Measurements from ENCODE around the gene COL13A1. TPM values are rescaled to one million over a fixed set of nuclear protein-coding genes. Genes with fewer than 3 reads are reported as not detected.

Gene COL13A1
- total and polyA plus RNA-seq, 10 donors = 4.1 to 16.1 (median 9.5) TPM

GRCh38 chr10:69828144-69828870 is 26.6 kb downstream of the COL13A1 start:
- Histone ChIP-seq H3K27ac (no peak overlapping the region), H3K4me3 (no peak overlapping the region), H3K36me3 (no peaks in the 10 kb centered on the region), H3K27me3 (replicated peaks in 1 of 7) (peaks cover 0 to 22% (median 0%) of the 10 kb centered on the region in 7 donors), H3K4me1 (peaks cover 0 to 31% (median 5%) of the 10 kb centered on the region in 6 donors), H3K9me3 (no peaks in the 10 kb centered on the region)
- intact Hi-C loops (cut with DNase I; ENCODE audit: low total_unique reads) = no loop called here
- 59 to 80% (median 65%) methylated on average over 9 of the region's 9 CpGs for WGBS, 5 donors
- no peak for TF ChIP-seq POLR2A (IDR thresholded peaks at IDR 0.05)
- DNase-seq = no peak

GRCh38 chr10:69829775-69830174 is 28.1 kb downstream of the COL13A1 start:
- peaks cover 0 to 27% (median 5%) of the 10 kb centered on the region in 6 donors for H3K4me1 ChIP-seq
- intact Hi-C loops (cut with DNase I; ENCODE audit: low total_unique reads) = no loop called here

DNA sequence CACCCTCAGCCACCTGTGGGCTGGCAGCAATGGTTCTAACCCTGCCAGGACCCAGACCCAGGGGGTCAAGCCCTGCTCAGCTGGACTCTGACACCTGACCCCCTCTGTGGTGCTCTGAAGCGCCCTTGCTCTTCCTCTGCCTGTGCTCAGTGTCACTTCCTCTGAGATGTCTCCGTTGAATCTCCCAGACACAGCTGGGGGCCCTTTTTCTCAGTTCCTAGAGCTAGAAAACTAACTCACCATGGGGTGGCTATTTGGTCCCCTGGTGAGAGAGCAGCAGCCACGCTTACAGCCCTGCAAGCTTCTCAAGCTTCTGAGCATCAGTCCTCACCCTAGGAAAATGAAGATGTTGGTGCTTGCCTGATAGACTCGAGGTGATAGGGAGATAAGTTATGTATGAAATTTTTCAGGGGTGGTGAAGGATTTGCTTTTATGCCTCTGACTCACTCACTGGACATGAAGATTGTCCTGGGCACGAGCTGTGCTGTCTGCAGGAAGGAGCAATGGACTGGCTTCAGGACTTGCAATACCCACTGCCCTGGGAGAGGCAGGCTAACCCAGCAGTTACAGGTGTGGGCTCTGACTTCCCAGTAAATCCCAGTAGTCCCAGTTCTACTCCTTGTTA is 29.6 kb downstream of the COL13A1 start:
- WGBS, 5 donors = 45 to 68% (median 57%) methylated on average over 5 of the region's 5 CpGs
- Histone ChIP-seq H3K9me3 (no peaks in the 10 kb centered on the region), H3K36me3 (no peaks in the 10 kb centered on the region), H3K4me3 (no peak overlapping the region), H3K4me1 (peaks cover 0 to 12% (median 0%) of the 10 kb centered on the region in 6 donors), H3K27me3 (replicated peaks in 1 of 7) (peaks cover 0 to 44% (median 0%) of the 10 kb centered on the region in 7 donors), H3K27ac (no peak overlapping the region)
- DNase-seq = no peak
- TF ChIP-seq POLR2A (IDR thresholded peaks at IDR 0.05) = no peak
- TF ChIP-seq CTCF (IDR thresholded peaks at IDR 0.05 in 8 of 11, conservative IDR thresholded peaks at IDR 0.05 in 3 of 11) = no peak
- TF ChIP-seq POLR2AphosphoS5 (IDR thresholded peaks at IDR 0.05) = no peak
- intact Hi-C loops (cut with DNase I; ENCODE audit: low total_unique reads) = no loop called here

More at GRCh38 chr10:69829775-69830174, 28.1 kb downstream of the COL13A1 start:
- Histone ChIP-seq H3K36me3 (no peaks in the 10 kb centered on the region), H3K4me3 (no peak overlapping the region), H3K27ac (peak overlapping the region in 2 of 8 donors; percentile 4 to 41), H3K27me3 (replicated peaks in 1 of 7) (peaks cover 0 to 28% (median 0%) of the 10 kb centered on the region in 7 donors), H3K9me3 (no peaks in the 10 kb centered on the region)
- TF ChIP-seq POLR2AphosphoS5 (IDR thresholded peaks at IDR 0.05) (no peak), POLR2A (IDR thresholded peaks at IDR 0.05) (no peak), CTCF (IDR thresholded peaks at IDR 0.05 in 8 of 11, conservative IDR thresholded peaks at IDR 0.05 in 3 of 11) (no peak)
- DNase-seq = no peak
- WGBS, 5 donors = 56 to 74% (median 60%) methylated on average over 8 of the region's 8 CpGs

GRCh38 chr10:69835233-69835632 is 33.5 kb downstream of the COL13A1 start:
- Histone ChIP-seq H3K9me3 (no peaks in the 10 kb centered on the region), H3K27ac (no peak overlapping the region), H3K36me3 (no peaks in the 10 kb centered on the region), H3K4me3 (no peak overlapping the region), H3K27me3 (replicated peaks in 1 of 7) (peaks cover 0 to 36% (median 0%) of the 10 kb centered on the region in 7 donors), H3K4me1 (no peaks in the 10 kb centered on the region)
- no peak for TF ChIP-seq POLR2AphosphoS5 (IDR thresholded peaks at IDR 0.05)
- TF ChIP-seq CTCF (IDR thresholded peaks at IDR 0.05 in 8 of 11, conservative IDR thresholded peaks at IDR 0.05 in 3 of 11) = no peak
- no peak for TF ChIP-seq POLR2A (IDR thresholded peaks at IDR 0.05)
- DNase-seq = no peak
- 63 to 82% (median 75%) methylated on average over 6 of the region's 6 CpGs for WGBS, 5 donors
- intact Hi-C loops (cut with DNase I; ENCODE audit: low total_unique reads) = no loop called here
